GM19099 (cell line): ENCODE measurements around the gene ZG16B.

Source experiments
- POLR2A ChIP-seq: IDR thresholded peaks from 3 replicates; pipeline ENCODE4 v1.6.1; 2011; ENCODE audit warnings: low read depth; ENCODE audit not compliant: insufficient read length; ENCODE audit errors: extremely low read depth

ZG16B gene

DNA sequence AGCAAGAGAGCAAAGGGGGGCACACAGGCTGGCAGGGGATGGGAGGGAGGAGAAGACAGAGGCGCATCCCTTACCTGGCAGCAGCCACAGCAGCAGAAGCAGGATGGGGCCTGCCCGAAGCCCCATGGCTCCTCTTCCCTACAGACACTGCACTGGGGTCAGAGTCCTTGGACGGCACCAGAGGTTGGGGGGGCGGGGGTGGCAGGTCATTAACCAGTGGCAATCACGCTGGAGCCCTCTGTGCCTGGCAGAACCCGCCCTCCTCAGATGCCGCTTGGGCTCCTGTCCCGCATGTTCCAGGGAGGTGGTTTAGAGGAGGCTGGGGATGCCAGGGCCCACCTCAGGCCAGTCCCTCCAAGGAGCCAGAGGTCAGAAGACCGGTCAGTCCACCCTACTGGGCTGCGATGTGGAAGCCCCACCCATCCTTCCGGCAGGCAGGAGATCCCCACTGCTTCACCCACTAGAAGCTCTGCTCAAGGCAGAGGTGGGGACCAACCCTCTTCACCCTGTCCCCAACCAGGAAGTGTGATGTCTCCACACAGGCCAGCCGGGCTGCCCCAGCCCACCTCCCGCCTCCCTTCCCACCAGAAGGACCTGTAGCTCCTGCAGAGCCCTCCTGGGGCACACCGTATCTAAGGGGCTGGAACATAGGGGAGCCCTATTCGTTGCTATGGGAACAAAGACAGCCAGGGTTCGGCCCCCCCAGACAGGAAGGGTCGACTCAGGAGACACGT is 11.7 kb downstream of the ZG16B start:
- no peak for TF ChIP-seq POLR2A

DNA sequence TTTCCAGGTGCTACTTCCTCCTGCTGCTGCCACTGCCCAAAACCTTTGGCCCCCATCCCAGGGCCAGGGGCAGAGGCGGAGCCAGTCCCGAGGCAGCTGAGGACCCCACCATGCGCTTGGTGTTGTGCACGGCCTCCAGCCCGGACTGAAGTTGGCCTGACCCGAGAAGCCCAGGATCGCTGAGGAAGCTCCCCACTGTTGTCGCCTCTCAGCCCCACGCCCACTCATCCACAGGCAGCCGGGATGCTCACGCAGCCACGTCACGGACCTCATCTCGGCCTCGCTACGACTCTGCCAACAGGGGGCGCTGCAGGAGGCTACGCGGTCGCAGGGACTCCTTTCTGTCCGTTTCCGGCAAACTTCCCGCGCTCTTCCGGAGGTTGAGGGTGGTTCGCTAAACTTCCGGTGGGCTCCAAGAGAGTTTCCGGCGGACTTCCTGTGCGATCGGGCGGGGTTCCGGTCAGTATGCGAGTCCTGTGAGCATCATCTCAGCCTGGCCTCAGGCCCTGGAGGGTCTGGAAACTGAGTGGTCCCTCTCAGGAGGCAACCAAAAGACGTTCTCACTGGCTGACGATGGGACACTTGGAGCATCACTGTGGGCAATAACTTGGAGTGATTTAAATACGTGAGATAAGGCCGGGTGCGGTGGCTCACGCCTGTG is 12.4 kb downstream of the ZG16B start:
- TF ChIP-seq POLR2A = peak; percentile 11

DNA sequence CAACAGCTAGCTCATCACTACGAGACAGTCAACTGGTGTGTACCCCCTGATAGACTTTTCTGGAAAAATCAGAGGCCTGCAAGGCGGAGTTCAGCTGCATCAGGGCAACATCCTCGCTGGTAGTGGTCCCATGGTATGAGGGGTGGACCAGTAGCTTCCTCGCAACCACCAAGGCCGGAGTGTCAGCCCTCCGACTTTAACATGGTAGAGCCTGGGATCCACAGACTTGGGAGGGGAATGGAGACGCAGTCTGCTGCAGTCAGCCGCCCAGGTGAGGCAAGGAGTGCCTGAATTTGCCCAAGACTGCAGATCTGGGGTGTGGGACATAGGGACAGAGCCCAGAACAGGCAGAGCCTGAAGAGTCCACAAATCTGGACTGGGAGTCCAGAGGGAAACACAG is 13.4 kb downstream of the ZG16B start:
- TF ChIP-seq POLR2A = no peak

DNA sequence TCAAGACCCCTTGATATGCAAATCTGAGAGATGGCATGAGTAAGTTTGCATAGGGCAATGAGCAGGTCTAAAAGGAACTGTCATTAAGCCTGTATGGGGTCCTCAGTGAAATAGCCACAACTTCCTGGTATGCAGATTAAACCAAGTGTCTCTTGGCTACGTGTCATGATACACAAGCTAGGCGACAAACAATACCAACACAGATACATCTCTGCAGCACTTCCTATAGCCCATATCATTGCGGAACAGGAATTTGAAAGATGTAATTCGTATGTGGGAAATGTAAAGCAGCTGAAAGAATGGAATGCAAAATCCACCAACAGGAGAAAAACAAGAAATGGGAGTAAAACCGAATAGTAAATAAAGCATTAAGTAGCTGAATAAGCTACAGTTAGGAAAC is 15.0 kb downstream of the ZG16B start:
- TF ChIP-seq POLR2A = no peak

DNA sequence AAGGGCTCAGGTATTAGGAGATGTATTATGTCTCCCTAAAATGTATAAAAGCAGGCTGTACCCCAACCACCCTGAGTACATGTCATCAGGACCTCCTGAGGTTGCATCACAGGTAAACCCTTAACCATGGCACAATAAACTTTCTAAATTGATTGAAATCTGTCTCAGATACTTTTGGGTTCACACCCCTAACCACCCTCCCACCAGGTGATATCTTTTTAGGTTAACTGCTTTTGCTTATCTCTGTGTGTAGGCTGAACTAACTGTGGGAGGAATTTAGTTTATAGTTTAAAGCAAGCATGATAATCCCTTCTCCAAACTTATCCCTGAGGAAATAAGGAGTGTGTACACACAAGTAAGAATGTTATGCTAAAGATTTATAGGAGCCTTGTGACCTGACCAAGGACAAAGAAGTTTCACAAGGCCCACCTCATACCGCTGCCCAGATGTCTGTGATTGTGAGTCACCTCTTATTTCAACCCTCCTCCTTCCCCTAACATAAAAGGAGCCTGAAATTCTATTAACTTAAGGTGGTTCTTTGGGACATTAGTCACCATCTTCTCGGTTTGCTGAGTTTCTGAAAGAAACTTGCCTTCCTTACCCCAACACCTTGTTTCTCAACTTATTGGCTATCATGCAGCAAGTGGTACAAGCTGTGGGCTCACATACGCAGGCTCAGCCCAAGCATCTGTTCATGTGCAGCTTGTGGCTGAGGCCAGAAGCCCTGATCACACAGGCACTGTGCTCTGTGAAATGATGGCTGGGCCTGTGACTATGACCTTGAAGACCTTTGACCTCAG is 16.6 kb downstream of the ZG16B start:
- no peak for TF ChIP-seq POLR2A

DNA sequence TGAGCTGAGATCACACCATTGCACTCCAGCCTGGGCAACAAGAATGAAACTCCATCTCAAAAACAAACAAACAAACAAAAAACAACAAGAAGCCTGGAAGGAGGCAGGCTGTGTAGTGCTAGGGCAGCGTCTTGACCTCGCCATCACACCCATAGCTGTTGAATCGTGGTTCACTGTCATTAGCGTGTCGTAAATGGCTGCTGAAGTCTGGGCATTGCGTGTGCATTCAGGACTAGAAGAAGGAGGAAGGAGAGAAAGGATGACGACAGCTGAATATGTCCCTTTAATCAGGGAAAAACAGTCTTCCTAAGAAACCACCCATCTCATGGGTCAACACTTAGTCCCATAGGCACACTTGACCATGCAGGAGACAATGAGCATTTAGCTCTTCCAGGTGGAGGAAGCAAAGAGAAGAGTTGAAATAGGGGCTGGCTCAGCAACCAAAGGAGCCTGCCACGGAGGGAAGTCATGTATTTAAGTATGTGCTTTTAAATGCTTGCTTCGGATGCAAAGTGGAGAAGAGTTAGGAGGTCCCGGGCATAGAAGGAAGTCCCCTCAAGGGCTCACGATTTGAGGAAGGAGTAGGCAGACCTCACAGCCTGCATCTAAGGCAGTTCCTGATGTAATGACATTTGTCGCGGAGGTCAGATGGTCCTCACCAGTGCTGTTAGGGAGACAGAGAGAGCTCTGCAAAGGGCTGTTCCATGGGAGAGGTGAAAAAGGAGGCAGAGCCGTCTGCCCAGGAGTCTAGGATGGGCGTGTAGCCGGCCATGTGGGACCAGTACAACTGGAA is 19.0 kb downstream of the ZG16B start:
- TF ChIP-seq POLR2A = no peak

DNA sequence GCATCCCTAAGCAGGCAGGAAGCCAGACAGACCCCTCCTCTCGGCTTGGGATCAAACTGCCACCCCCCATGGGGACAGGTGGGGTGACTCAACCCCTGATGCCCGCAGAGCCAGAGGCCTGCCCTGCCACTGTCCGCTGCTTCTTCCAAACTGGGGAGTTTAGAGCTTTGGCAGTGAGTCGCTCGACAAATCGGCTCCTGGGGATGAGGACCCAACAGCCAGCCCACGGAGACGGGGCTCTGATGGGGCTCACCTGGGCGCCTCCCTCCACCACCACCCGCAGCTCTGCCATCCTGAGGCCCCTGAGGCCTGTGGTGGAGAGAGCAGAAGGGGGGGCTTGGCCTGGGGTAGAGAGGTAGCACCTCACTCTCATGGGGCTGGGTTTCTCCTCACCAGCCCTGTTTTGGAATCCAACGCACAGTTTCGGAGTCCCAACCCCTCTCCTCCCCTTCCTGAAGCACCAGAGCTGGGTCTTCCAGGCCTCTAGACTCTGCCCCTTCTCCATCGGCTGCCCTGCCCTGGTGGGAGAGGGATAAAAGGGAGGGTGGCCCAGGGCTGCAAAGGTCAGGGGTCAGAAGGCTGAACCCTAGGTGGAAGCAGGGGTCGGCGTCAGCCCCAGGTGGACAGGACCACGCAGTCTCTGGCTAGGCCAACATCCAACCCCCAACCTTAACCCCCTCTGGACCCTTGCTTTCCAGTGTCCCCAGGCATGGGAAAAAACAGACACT is 22.1 kb downstream of the ZG16B start:
- no peak for TF ChIP-seq POLR2A

DNA sequence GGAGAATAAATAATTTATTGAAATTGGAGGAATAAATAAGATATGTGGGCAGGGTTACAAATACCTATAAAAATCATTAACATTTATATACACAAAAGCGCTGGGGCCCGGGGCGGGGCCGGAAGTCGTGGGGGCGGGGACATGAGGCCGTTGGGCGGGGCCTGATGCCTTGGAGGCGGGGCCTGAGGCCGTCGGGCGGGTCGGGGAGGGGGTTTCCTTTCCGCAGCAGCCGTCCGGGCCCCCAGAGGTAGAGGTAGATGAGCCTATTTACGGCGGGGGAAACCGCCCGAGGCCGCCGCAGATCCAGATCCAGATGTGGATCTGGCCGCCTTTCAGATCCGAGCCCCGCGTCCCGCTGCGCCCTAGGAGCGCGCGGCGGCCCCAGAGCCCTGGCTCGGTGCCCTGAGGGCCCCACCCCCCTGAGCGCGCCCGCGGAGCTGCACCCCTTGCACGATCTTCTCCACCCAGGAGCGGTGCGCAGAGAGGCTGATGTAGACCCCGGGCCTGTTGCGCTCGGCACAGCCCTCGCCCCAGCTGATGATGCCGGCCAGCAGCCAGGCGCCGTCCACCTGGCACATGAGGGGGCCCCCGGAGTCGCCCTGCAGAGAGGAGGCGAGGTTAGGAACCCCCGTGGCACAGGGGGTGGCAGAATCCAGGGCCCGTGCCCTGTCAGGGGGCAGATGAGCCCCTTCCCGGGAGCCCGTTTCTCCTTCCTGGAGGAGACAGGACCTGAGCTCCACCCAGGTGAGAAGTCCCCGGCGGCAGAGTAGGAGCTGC is 22.8 kb downstream of the ZG16B start:
- no peak for TF ChIP-seq POLR2A

DNA sequence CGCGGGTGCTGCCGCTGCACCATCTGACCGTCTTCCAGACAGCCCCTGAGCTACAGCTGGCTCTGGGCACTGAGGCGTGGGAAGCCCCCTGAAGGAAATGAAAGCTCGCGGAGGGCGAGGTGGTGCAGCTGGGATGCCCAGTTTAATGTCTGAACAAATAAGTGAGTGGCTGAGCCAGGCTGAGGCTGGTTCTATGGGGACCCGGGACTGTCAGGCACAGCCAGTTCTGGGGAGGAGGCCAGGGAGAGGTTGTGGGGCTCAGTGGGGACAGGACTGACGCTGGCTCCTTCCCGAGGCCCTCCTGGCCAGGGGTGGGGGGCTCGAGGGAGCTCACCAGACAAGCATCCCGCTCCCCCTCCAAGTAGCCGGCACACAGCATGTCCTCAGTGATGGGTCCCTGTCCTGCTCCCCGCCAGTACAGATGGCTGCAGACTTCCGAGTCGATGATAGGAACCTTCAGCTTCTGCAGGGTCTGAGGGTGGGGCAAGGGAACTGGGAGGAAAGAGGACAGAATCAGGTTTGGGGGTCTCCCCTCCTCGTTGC is 23.5 kb downstream of the ZG16B start:
- no peak for TF ChIP-seq POLR2A

DNA sequence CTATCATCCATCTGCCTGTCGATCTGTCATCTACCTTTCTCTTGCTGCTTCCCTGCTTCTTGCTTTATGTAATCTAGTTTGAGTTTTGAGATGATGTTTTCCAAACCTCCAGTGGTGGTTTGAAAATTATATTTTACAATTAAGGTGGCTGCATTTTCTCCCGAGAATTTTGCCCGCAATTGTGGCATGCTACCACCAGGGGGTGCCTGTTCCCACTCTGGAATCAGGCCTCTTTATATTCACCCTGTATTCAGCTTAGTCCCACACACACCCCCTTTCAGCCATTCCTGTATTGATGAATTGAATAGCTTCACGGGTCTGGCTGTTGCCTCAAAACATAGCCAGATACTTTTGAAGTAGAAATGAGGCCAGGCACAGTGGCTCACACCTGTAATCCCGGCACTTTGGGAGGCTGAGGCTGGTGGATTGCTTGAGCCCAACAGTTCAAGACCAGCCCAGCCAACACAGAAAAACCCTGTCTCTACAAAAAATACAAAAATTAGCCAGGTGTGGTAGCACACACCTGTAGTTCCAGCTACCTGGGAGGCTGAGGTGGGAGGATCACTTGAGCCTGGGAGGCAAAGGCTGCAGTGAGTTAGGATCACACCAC is 24.7 kb downstream of the ZG16B start:
- no peak for TF ChIP-seq POLR2A

DNA sequence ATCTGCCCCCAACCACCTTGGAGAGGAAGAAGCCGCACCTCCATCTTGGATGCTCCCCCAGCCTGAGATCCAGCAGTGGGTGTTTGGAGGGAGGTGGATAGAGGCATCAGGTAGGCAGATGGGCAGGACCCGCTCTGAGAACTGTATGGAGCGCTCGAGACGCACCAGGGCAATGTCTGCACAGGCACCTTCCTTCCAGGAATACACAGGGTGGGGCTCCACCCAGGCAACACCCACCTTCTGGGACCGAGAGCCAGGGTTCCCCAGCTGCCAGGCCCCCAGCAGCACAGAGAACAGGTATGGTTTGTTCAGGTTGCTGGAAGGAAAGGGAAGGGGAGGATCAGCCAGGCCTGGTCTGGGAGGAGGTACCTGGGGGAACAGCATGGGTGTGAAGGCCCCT is 25.4 kb downstream of the ZG16B start:
- no peak for TF ChIP-seq POLR2A

DNA sequence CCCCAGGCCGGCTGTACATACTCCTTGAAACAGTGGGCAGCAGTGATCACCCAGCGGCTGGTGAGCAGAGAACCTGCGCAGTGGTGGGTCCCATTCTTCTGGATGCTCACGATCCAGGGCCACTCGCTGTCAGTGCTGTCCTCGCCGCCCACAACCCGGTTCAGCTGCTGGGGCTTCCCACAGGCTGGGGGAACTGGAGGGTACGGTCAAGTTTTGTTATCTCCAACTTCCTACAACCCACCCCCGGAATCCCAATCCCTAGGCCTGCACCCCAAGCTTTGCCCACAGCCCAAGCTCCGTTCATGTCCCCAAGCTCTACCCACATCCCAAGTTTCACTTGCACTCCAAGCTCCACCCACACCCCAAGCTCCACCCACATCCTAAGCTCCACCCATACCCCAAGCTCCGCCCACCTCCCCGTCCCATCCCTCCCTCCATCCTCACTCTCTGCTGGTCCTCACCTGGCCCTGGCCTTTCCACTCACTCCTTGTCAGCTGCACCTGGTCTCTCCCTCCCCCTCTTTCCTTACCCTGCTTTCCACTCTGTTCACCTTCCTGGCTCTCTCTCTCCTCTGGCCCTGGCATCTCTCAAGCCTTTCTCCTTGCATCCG is 26.1 kb downstream of the ZG16B start:
- TF ChIP-seq POLR2A = no peak
